Medulla oblongata (tissue), 1 donor: ENCODE data around the gene SPINT3.
A peak's percentile ranks its signal among the peaks of the same experiment; 100 is the strongest.
"Not testable (repeated sequence)": the region's sequence is repeated elsewhere in the genome, so short reads cannot be mapped to it uniquely, and the experiment has no call there.

ENCODE experiments used
- DNase-seq: peaks from one replicate; pipeline ENCODE4 v3.0.0-alpha.2; 2015; ENCODE audit errors: extremely low spot score

SPINT3 gene

GRCh38 chr20:45502561-45502960 lies 12.9 kb downstream of the SPINT3 start:
- no peak for DNase-seq

- DNase-seq, result no peak
Measured at GRCh38 chr20:45501600-45501999, 13.8 kb downstream of the SPINT3 start.

- no peak for DNase-seq
Measured at GRCh38 chr20:45500022-45500421, 15.4 kb downstream of the SPINT3 start.

GRCh38 chr20:45497971-45498494 lies 17.4 kb downstream of the SPINT3 start:
- no peak for DNase-seq

GRCh38 chr20:45496166-45496565 lies 19.3 kb downstream of the SPINT3 start:
- no peak for DNase-seq

GRCh38 chr20:45495501-45495941 lies 19.9 kb downstream of the SPINT3 start:
- no peak for DNase-seq

- DNase-seq, result no peak
Measured at GRCh38 chr20:45489083-45489531, 26.3 kb downstream of the SPINT3 start.

- no peak for DNase-seq
Measured at GRCh38 chr20:45487231-45487635, 28.2 kb downstream of the SPINT3 start.

GRCh38 chr20:45485388-45485787 lies 30.0 kb downstream of the SPINT3 start:
- no peak for DNase-seq

- no peak for DNase-seq
Measured at GRCh38 chr20:45484676-45485075, 30.7 kb downstream of the SPINT3 start.

GRCh38 chr20:45479822-45480221 lies 35.6 kb downstream of the SPINT3 start:
- no peak for DNase-seq

GRCh38 chr20:45477530-45478148 lies 37.8 kb downstream of the SPINT3 start:
- not testable (repeated sequence) for DNase-seq

- not testable (repeated sequence) for DNase-seq
Measured at GRCh38 chr20:45472286-45472685, 43.1 kb downstream of the SPINT3 start.

GRCh38 chr20:45470937-45471336 lies 44.5 kb downstream of the SPINT3 start:
- peak; percentile 24 for DNase-seq

GRCh38 chr20:45470262-45470931 lies 45.0 kb downstream of the SPINT3 start:
- DNase-seq, result peak; percentile 25

GRCh38 chr20:45469336-45470261 lies 45.8 kb downstream of the SPINT3 start, which contains the start of gene WFDC2:
Gene WFDC2, plus strand, starts transcription at chr20:45469753. Its CDS starts 29 bp downstream, at chr20:45469782.
- DNase-seq, result no peak

- DNase-seq, result peak; percentile 36
Measured at GRCh38 chr20:45467861-45468260, 47.6 kb downstream of the SPINT3 start.

GRCh38 chr20:45467172-45467571 lies 48.2 kb downstream of the SPINT3 start:
- no peak for DNase-seq

GRCh38 chr20:45465491-45466266 lies 49.7 kb downstream of the SPINT3 start:
- DNase-seq, result no peak

GRCh38 chr20:45463709-45464108 lies 51.7 kb downstream of the SPINT3 start:
- DNase-seq, result no peak
